T-helper 2 cell treated with Interferon-gamma antibody and Interleukin-4, amounts not matched to agents 100 ng/mL and 5 ng/mL, for 36 hours (primary cell): ENCODE data around the gene ANKEF1. TPM values are rescaled to one million over a fixed set of nuclear protein-coding genes. Genes with fewer than 3 reads are reported as not detected.

Experiments used
- intact Hi-C: fragments of 100-400 bp; cut with micrococcal nuclease; formaldehyde crosslinking; loops from one replicate; pipeline ENCODE4 v1.15.1; 2023
- total RNA-seq: library from RNA; stranded (reverse); gene quantifications from 2 replicates; pipeline ENCODE4 v1.2.3, GENCODE V29; 2022

The ANKEF1 gene
- total RNA-seq: 2.4 and 3.3 TPM in 2 replicates

- intact Hi-C loops: loop anchor here (5.0 to 10.0 kb wide), 3 partner anchors 182 to 640 kb away; partner anchors contain the start of genes JAG1, MKKS and SNAP25
These were observed at the start of gene ANKEF1 for GRCh38 chr20:10034717-10035571. TSS of gene ANKEF1 (plus strand) at chr20:10034987. CDS start at chr20:10038302, 3,315 bp downstream.

- intact Hi-C loops: no loop called here
These were observed 49.5 kb upstream of the ANKEF1 start for GRCh38 chr20:9985281-9985680.

- intact Hi-C loops: no loop called here
These were observed 49.0 kb upstream of the ANKEF1 start for GRCh38 chr20:9985773-9986172.

GRCh38 chr20:9989066-9989724, 45.6 kb upstream of the ANKEF1 start:
- intact Hi-C loops: no loop called here

- intact Hi-C loops: no loop called here
These were observed 41.6 kb upstream of the ANKEF1 start for GRCh38 chr20:9993137-9993536.

- intact Hi-C loops: no loop called here
These were observed 40.1 kb upstream of the ANKEF1 start for GRCh38 chr20:9994676-9995075.

- intact Hi-C loops: no loop called here
These were observed 39.1 kb upstream of the ANKEF1 start for GRCh38 chr20:9995510-9996272.

GRCh38 chr20:9996944-9997343, 37.8 kb upstream of the ANKEF1 start:
- intact Hi-C loops: no loop called here

- intact Hi-C loops: no loop called here
These were observed 35.1 kb upstream of the ANKEF1 start for GRCh38 chr20:9999645-10000044.

- intact Hi-C loops: no loop called here
These were observed 31.9 kb upstream of the ANKEF1 start for GRCh38 chr20:10002866-10003265.

- intact Hi-C loops: no loop called here
These were observed 29.9 kb upstream of the ANKEF1 start for GRCh38 chr20:10004900-10005299.

- intact Hi-C loops: no loop called here
These were observed 28.9 kb upstream of the ANKEF1 start for GRCh38 chr20:10005885-10006284.

GRCh38 chr20:10006447-10007090, 28.2 kb upstream of the ANKEF1 start:
- intact Hi-C loops: no loop called here

GRCh38 chr20:10007158-10007557, 27.6 kb upstream of the ANKEF1 start:
- intact Hi-C loops: no loop called here

GRCh38 chr20:10007747-10008146, 27.0 kb upstream of the ANKEF1 start:
- intact Hi-C loops: no loop called here

- intact Hi-C loops: no loop called here
These were observed 22.3 kb upstream of the ANKEF1 start for GRCh38 chr20:10012464-10012863.

GRCh38 chr20:10014431-10014830, 20.4 kb upstream of the ANKEF1 start:
- intact Hi-C loops: no loop called here

GRCh38 chr20:10020937-10021336, 13.8 kb upstream of the ANKEF1 start:
- intact Hi-C loops: no loop called here

- intact Hi-C loops: no loop called here
These were observed 12.2 kb upstream of the ANKEF1 start for GRCh38 chr20:10022625-10023024.

- intact Hi-C loops: no loop called here
These were observed 10.9 kb upstream of the ANKEF1 start for GRCh38 chr20:10023911-10024310.
